Hepatocyte (in vitro differentiated cells): ENCODE measurements around the gene SAPCD1.

ENCODE experiments used
- EZH2 ChIP-seq: fragments of 200-600 bp; sonication (generic); IDR thresholded peaks from 2 replicates; pipeline ENCODE4 v1.6.1; 2016; ENCODE audit warnings: antibody characterized with exemption, mild to moderate bottlenecking, borderline replicate concordance
- TF ChIP-seq, protein P1 (sequence below): fragments of 200-600 bp; sonication (generic); IDR thresholded peaks from 2 replicates; pipeline ENCODE4 v1.5.1; 2016; ENCODE audit warnings: antibody characterized with exemption, mild to moderate bottlenecking; ENCODE audit not compliant: poor library complexity

GRCh38 chr6:31727717-31728671, 34.5 kb upstream of the SAPCD1 start:
- no peak for TF ChIP-seq EZH2
- TF ChIP-seq, protein P1, sequence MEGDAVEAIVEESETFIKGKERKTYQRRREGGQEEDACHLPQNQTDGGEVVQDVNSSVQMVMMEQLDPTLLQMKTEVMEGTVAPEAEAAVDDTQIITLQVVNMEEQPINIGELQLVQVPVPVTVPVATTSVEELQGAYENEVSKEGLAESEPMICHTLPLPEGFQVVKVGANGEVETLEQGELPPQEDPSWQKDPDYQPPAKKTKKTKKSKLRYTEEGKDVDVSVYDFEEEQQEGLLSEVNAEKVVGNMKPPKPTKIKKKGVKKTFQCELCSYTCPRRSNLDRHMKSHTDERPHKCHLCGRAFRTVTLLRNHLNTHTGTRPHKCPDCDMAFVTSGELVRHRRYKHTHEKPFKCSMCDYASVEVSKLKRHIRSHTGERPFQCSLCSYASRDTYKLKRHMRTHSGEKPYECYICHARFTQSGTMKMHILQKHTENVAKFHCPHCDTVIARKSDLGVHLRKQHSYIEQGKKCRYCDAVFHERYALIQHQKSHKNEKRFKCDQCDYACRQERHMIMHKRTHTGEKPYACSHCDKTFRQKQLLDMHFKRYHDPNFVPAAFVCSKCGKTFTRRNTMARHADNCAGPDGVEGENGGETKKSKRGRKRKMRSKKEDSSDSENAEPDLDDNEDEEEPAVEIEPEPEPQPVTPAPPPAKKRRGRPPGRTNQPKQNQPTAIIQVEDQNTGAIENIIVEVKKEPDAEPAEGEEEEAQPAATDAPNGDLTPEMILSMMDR, result no peak
